ENCODE data around the gene ZEB1.

The ZEB1 gene

GRCh38 chr10:31515116-31515515 lies 196.1 kb downstream of the ZEB1 start:
- Histone ChIP-seq H2BK5ac (ENCODE audit: low read length) (no peak overlapping the region), H3K18ac (ENCODE audit: low read length) (no peak overlapping the region), H3K79me2 (ENCODE audit: control insufficient read depth, insufficient read depth, low read length) (no peaks in the 10 kb centered on the region), H3K23ac (ENCODE audit: low read length) (no peak overlapping the region), H3K27ac (ENCODE audit: low read depth, low read length) (no peak overlapping the region), H3K4me1 (ENCODE audit: control insufficient read depth, low read depth, low read length) (peaks cover 2% of the 10 kb centered on the region), H4K5ac (ENCODE audit: low read length) (no peak overlapping the region), H3K56ac (ENCODE audit: low read length) (no peak overlapping the region), H4K8ac (ENCODE audit: low read depth, low read length) (no peak overlapping the region), H3K4ac (ENCODE audit: low read depth, low read length) (no peak overlapping the region), H2BK120ac (ENCODE audit: low read depth, low read length) (no peak overlapping the region), H3K4me2 (ENCODE audit: low read length) (no peak overlapping the region), H3K27me3 (ENCODE audit: insufficient read depth, low read length, poor library complexity) (no peaks in the 10 kb centered on the region), H3K36me3 (ENCODE audit: control insufficient read depth, insufficient read depth, low read length) (no peaks in the 10 kb centered on the region), H2AK5ac (ENCODE audit: low read length) (no peak overlapping the region), H3K4me3 (ENCODE audit: low read length) (no peak overlapping the region), H3K79me1 (ENCODE audit: low read length) (no peaks in the 10 kb centered on the region), H2BK15ac (replicated peaks; ENCODE audit: low read depth) (no peak overlapping the region), H3K9ac (ENCODE audit: low read length) (no peak overlapping the region)
- no CpG with 5 or more reads among the region's 2 CpGs for WGBS (ENCODE audit: extremely low coverage, insufficient coverage, low lambda C conversion rate)
- DNase-seq, result no peak

- Histone ChIP-seq H4K8ac (ENCODE audit: low read depth, low read length) (no peak overlapping the region), H3K4me1 (ENCODE audit: control insufficient read depth, low read depth, low read length) (peaks cover 2% of the 10 kb centered on the region), H4K5ac (ENCODE audit: low read length) (no peak overlapping the region), H3K18ac (ENCODE audit: low read length) (no peak overlapping the region), H3K23ac (ENCODE audit: low read length) (no peak overlapping the region), H3K9ac (ENCODE audit: low read length) (no peak overlapping the region), H3K79me1 (ENCODE audit: low read length) (no peaks in the 10 kb centered on the region), H2BK15ac (replicated peaks; ENCODE audit: low read depth) (no peak overlapping the region), H2AK5ac (ENCODE audit: low read length) (no peak overlapping the region), H3K27ac (ENCODE audit: low read depth, low read length) (no peak overlapping the region), H3K4me3 (ENCODE audit: low read length) (no peak overlapping the region), H2BK5ac (ENCODE audit: low read length) (no peak overlapping the region), H3K4me2 (ENCODE audit: low read length) (no peak overlapping the region), H3K79me2 (ENCODE audit: control insufficient read depth, insufficient read depth, low read length) (no peaks in the 10 kb centered on the region), H3K4ac (ENCODE audit: low read depth, low read length) (no peak overlapping the region), H2BK120ac (ENCODE audit: low read depth, low read length) (no peak overlapping the region), H3K36me3 (ENCODE audit: control insufficient read depth, insufficient read depth, low read length) (no peaks in the 10 kb centered on the region), H3K56ac (ENCODE audit: low read length) (no peak overlapping the region), H3K27me3 (ENCODE audit: insufficient read depth, low read length, poor library complexity) (no peaks in the 10 kb centered on the region)
- no peak for DNase-seq
Measured at GRCh38 chr10:31515819-31516402, 196.9 kb downstream of the ZEB1 start.

DNA sequence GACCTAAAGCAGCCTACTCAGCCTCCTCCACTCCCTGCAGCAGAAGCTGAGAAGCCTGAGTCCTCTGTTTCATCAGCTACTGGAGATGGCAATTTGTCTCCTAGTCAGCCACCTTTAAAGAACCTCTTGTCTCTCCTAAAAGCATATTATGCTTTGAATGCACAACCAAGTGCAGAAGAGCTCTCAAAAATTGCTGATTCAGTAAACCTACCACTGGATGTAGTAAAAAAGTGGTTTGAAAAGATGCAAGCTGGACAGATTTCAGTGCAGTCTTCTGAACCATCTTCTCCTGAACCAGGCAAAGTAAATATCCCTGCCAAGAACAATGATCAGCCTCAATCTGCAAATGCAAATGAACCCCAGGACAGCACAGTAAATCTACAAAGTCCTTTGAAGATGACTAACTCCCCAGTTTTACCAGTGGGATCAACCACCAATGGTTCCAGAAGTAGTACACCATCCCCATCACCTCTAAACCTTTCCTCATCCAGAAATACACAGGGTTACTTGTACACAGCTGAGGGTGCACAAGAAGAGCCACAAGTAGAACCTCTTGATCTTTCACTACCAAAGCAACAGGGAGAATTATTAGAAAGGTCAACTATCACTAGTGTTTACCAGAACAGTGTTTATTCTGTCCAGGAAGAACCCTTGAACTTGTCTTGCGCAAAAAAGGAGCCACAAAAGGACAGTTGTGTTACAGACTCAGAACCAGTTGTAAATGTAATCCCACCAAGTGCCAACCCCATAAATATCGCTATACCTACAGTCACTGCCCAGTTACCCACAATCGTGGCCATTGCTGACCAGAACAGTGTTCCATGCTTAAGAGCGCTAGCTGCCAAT lies 202.2 kb downstream of the ZEB1 start:
- Histone ChIP-seq H3K4me1 (ENCODE audit: control insufficient read depth, low read depth, low read length) (no peaks in the 10 kb centered on the region), H3K9ac (ENCODE audit: low read length) (no peak overlapping the region), H4K5ac (ENCODE audit: low read length) (no peak overlapping the region), H2BK15ac (replicated peaks; ENCODE audit: low read depth) (no peak overlapping the region), H3K56ac (ENCODE audit: low read length) (no peak overlapping the region), H3K27ac (ENCODE audit: low read depth, low read length) (no peak overlapping the region), H3K4me2 (ENCODE audit: low read length) (no peak overlapping the region), H3K23ac (ENCODE audit: low read length) (no peak overlapping the region), H2AK5ac (ENCODE audit: low read length) (no peak overlapping the region), H3K79me1 (ENCODE audit: low read length) (no peaks in the 10 kb centered on the region), H3K79me2 (ENCODE audit: control insufficient read depth, insufficient read depth, low read length) (no peaks in the 10 kb centered on the region), H3K18ac (ENCODE audit: low read length) (no peak overlapping the region), H3K36me3 (ENCODE audit: control insufficient read depth, insufficient read depth, low read length) (no peaks in the 10 kb centered on the region), H3K4ac (ENCODE audit: low read depth, low read length) (no peak overlapping the region), H4K8ac (ENCODE audit: low read depth, low read length) (no peak overlapping the region), H2BK5ac (ENCODE audit: low read length) (no peak overlapping the region), H3K4me3 (ENCODE audit: low read length) (no peak overlapping the region), H3K27me3 (ENCODE audit: insufficient read depth, low read length, poor library complexity) (no peaks in the 10 kb centered on the region), H2BK120ac (ENCODE audit: low read depth, low read length) (no peak overlapping the region)
- DNase-seq, result no peak
- WGBS (ENCODE audit: extremely low coverage, insufficient coverage, low lambda C conversion rate), result no CpG with 5 or more reads among the region's 4 CpGs

GRCh38 chr10:31522820-31523219 lies 203.8 kb downstream of the ZEB1 start:
- H3K23ac ChIP-seq (ENCODE audit: low read length), result no peak overlapping the region
- no peak overlapping the region for H4K8ac ChIP-seq (ENCODE audit: low read depth, low read length)
- H3K36me3 ChIP-seq (ENCODE audit: control insufficient read depth, insufficient read depth, low read length), result no peaks in the 10 kb centered on the region
- H3K79me1 ChIP-seq (ENCODE audit: low read length), result no peaks in the 10 kb centered on the region
- no peak overlapping the region for H4K5ac ChIP-seq (ENCODE audit: low read length)
- no peak overlapping the region for H3K18ac ChIP-seq (ENCODE audit: low read length)
- no peak overlapping the region for H2BK120ac ChIP-seq (ENCODE audit: low read depth, low read length)
- H3K56ac ChIP-seq (ENCODE audit: low read length), result no peak overlapping the region
- H3K9ac ChIP-seq (ENCODE audit: low read length), result no peak overlapping the region
- no peak overlapping the region for H2AK5ac ChIP-seq (ENCODE audit: low read length)
- H3K4me1 ChIP-seq (ENCODE audit: control insufficient read depth, low read depth, low read length), result no peaks in the 10 kb centered on the region
- H3K4ac ChIP-seq (ENCODE audit: low read depth, low read length), result no peak overlapping the region
- no peak for DNase-seq
- H2BK5ac ChIP-seq (ENCODE audit: low read length), result no peak overlapping the region
- no CpG with 5 or more reads among the region's 4 CpGs for WGBS (ENCODE audit: extremely low coverage, insufficient coverage, low lambda C conversion rate)
- H3K27ac ChIP-seq (ENCODE audit: low read depth, low read length), result no peak overlapping the region
- no peak overlapping the region for H3K4me2 ChIP-seq (ENCODE audit: low read length)
- H3K4me3 ChIP-seq (ENCODE audit: low read length), result no peak overlapping the region
- no peaks in the 10 kb centered on the region for H3K79me2 ChIP-seq (ENCODE audit: control insufficient read depth, insufficient read depth, low read length)
- H2BK15ac ChIP-seq (replicated peaks; ENCODE audit: low read depth), result no peak overlapping the region
- H3K27me3 ChIP-seq (ENCODE audit: insufficient read depth, low read length, poor library complexity), result no peaks in the 10 kb centered on the region

DNA sequence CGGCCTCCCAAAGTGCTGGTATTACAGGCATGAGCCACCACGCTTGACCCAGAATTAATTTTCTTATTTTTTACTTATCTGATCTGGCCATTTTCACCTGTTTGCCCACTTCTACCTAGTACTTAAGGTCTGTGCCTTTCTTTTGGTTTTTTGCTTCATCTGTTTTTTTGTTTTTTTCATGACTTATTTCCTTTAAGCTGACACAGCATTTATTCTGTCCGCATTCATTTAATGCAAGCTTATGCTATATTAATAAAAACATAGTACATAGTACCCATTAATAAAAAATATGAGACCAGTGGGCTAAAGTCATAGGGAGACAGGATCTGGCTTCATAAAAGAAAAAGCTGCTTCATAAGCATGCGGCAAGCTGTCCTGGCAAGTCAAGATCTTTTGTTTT lies 205.4 kb downstream of the ZEB1 start:
- H3K4ac ChIP-seq (ENCODE audit: low read depth, low read length), result no peak overlapping the region
- no peak overlapping the region for H2AK5ac ChIP-seq (ENCODE audit: low read length)

More for the DNA sequence above, 205.4 kb downstream of the ZEB1 start:
- Histone ChIP-seq H3K18ac (ENCODE audit: low read length) (no peak overlapping the region), H3K79me1 (ENCODE audit: low read length) (no peaks in the 10 kb centered on the region), H3K56ac (ENCODE audit: low read length) (no peak overlapping the region), H3K4me3 (ENCODE audit: low read length) (no peak overlapping the region), H3K4me1 (ENCODE audit: control insufficient read depth, low read depth, low read length) (no peaks in the 10 kb centered on the region), H3K27ac (ENCODE audit: low read depth, low read length) (no peak overlapping the region), H3K23ac (ENCODE audit: low read length) (no peak overlapping the region), H2BK15ac (replicated peaks; ENCODE audit: low read depth) (no peak overlapping the region), H3K9ac (ENCODE audit: low read length) (no peak overlapping the region), H3K79me2 (ENCODE audit: control insufficient read depth, insufficient read depth, low read length) (no peaks in the 10 kb centered on the region), H3K4me2 (ENCODE audit: low read length) (no peak overlapping the region), H3K27me3 (ENCODE audit: insufficient read depth, low read length, poor library complexity) (no peaks in the 10 kb centered on the region), H2BK5ac (ENCODE audit: low read length) (no peak overlapping the region), H3K36me3 (ENCODE audit: control insufficient read depth, insufficient read depth, low read length) (no peaks in the 10 kb centered on the region), H4K8ac (ENCODE audit: low read depth, low read length) (no peak overlapping the region), H2BK120ac (ENCODE audit: low read depth, low read length) (no peak overlapping the region), H4K5ac (ENCODE audit: low read length) (no peak overlapping the region)
- WGBS (ENCODE audit: extremely low coverage, insufficient coverage, low lambda C conversion rate), result no CpG with 5 or more reads among the region's 4 CpGs
- DNase-seq, result no peak
